Activated T-helper 1 cell treated with anti-CD3 and anti-CD28 coated beads, Interleukin-12 subunit alpha, Interleukin-12 subunit beta, Interleukin-2, Interleukin-4 antibody, amounts not matched to agents 30 ng/mL and 10 ng/mL and 1 ng/mL, durations not matched to agents 14 hours and 24 hours and 36 hours (primary cell): ENCODE data around the gene FOXE1. TPM values are rescaled to one million over a fixed set of nuclear protein-coding genes. Genes with fewer than 3 reads are reported as not detected.

Source experiments
- total RNA-seq: library from RNA; stranded (reverse); gene quantifications from 2 replicates; pipeline ENCODE4 v1.2.3, GENCODE V29; 2022

FOXE1 gene
- total RNA-seq, 1 donor from 2014 or later, result 0.05 TPM

Other genes with a start within 250 kb of the FOXE1 start
- gene TSTD2, start 219.9 kb upstream of the FOXE1 start, total RNA-seq, result 16.4 and 19.2 TPM in 2 replicates
- 43.2 and 50.5 TPM in 2 replicates for gene NCBP1, start 219.4 kb upstream of the FOXE1 start, total RNA-seq
- 10.6 and 11.3 TPM in 2 replicates for gene XPA, start 155.9 kb upstream of the FOXE1 start, total RNA-seq
- 13.1 and 14.5 TPM in 2 replicates for gene TRMO, start 69.3 kb downstream of the FOXE1 start, total RNA-seq
- gene HEMGN, start 84.9 kb downstream of the FOXE1 start, total RNA-seq, result 0.24 and 0.31 TPM in 2 replicates
- 305 and 313 TPM in 2 replicates for gene ANP32B, start 130.1 kb downstream of the FOXE1 start, total RNA-seq
- gene NANS, start 203.5 kb downstream of the FOXE1 start, total RNA-seq, result 54.4 and 55.5 TPM in 2 replicates